Esophagus muscularis mucosa (tissue), 4 donors: ENCODE results near the gene FAM120AOS. TPM values are rescaled to one million over a fixed set of nuclear protein-coding genes. Genes with fewer than 3 reads are reported as not detected.

Source experiments
- DNase-seq: peaks from one replicate; pipeline ENCODE4 v3.0.0-alpha.2; 2017; ENCODE audit errors: extremely low spot score
- H3K27ac ChIP-seq, 4 donors: fragments of 200-600 bp; sonication (generic); replicated peaks in 1 of 4; 1 replicate in 3 of 4; 2 replicates in 1 of 4; pipeline ENCODE4 v1.5.1; 2016 to 2019; ENCODE audit warnings: mild to moderate bottlenecking in 1 of 4
- H3K27me3 ChIP-seq, 4 donors: fragments of 200-600 bp; sonication (generic); one replicate each; pipeline versions ENCODE4 v1.5.1 to v1.6.0; 2016 to 2019
- H3K36me3 ChIP-seq, 4 donors: fragments of 200-600 bp; sonication (generic); one replicate each; pipeline ENCODE4 v1.5.1; 2016 to 2019
- H3K4me1 ChIP-seq, 4 donors: fragments of 200-600 bp; sonication (generic); one replicate each; pipeline ENCODE4 v1.5.1; 2016 to 2019
- H3K4me3 ChIP-seq, 4 donors: fragments of 200-600 bp; sonication (generic); 1 replicate in 2 of 4; 2 replicates in 2 of 4; pipeline ENCODE4 v1.5.1; 2016 to 2019; ENCODE audit warnings: mild to moderate bottlenecking in 4 of 4, moderate library complexity in 1 of 4
- H3K9me3 ChIP-seq, 4 donors: fragments of 200-600 bp; sonication (generic); 1 replicate in 3 of 4; 2 replicates in 1 of 4; pipeline ENCODE4 v1.5.1; 2016 to 2019
- CTCF ChIP-seq, 3 experiments: fragments of 200-600 bp in 2 of 3; fragments of 450-650 bp in 1 of 3; sonication (generic) in 2 of 3; IDR thresholded peaks; one replicate each; pipeline ENCODE4 v1.5.1; 2017 to 2019; ENCODE audit warnings: antibody characterized with exemption in 3 of 3, mild to moderate bottlenecking in 2 of 3, moderate library complexity in 1 of 3
- EP300 ChIP-seq: sonication (generic); formaldehyde crosslinking; IDR thresholded peaks from one replicate; pipeline ENCODE4 v1.6.1; 2017; ENCODE audit warnings: antibody characterized with exemption
- POLR2A ChIP-seq: fragments of 450-650 bp; IDR thresholded peaks from one replicate; pipeline ENCODE4 v1.6.1; 2017; ENCODE audit warnings: antibody characterized with exemption, moderate library complexity, mild to moderate bottlenecking, low read depth
- POLR2AphosphoS5 ChIP-seq, 2 donors: sonication (generic); formaldehyde crosslinking; IDR thresholded peaks; one replicate each; pipeline ENCODE4 v1.6.1; 2017; ENCODE audit warnings: antibody characterized with exemption in 2 of 2
- WGBS: methylation state at CpG from one replicate; pipeline ENCODE4 v1.1.5; 2018; 5-methylcytosine and 5-hydroxymethylcytosine counted together
- intact Hi-C: fragments of 100-400 bp; cut with DNase I; formaldehyde crosslinking; loops from one replicate; pipeline ENCODE4 v1.15.1; 2023
- total RNA-seq, 4 donors: library from RNA; depleted of rRNA; stranded (reverse); fragments of >200 nt; gene quantifications; one replicate each; pipeline versions ENCODE4 v1.1.0 to v1.2.1, GENCODE V29; 2016

The FAM120AOS gene
- total RNA-seq, 4 donors from 2014 or later: 51.7 to 63.6 (median 55.3) TPM

DNA sequence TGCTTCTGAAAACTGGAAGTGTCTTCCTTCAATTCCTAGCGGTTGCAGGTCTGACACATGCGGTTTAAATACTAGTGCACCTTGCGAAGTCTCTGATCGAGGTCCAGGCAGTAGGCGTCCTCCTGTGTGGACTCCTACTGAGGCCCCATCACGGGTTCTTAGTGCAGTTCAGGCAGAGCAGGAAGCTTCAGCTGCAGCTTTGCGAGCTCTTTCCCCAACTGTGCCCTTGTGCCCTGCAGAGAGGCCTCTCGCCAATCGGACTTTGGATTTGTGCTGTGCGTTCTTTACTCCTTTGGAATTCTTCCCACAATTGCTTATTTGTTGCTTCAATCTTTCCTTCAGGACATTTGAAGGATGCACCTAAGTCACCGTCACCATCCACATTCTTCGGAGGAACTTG is 40.6 kb upstream of the FAM120AOS start:
- WGBS: 96% methylated on average over 12 of the region's 12 CpGs
- Histone ChIP-seq H3K4me1 (peaks cover 20 to 31% (median 27%) of the 10 kb centered on the region in 4 donors), H3K9me3 (no peaks in the 10 kb centered on the region), H3K27me3 (no peaks in the 10 kb centered on the region), H3K4me3 (no peak overlapping the region), H3K27ac (no peak overlapping the region), H3K36me3 (peaks cover 17 to 51% (median 40%) of the 10 kb centered on the region in 4 donors)
- intact Hi-C loops: no loop called here
- no peak for TF ChIP-seq POLR2AphosphoS5 (IDR thresholded peaks at IDR 0.05)
- no peak for TF ChIP-seq POLR2A
- TF ChIP-seq CTCF (IDR thresholded peaks at IDR 0.05): no peak
- no peak for TF ChIP-seq EP300
- no peak for DNase-seq

DNA sequence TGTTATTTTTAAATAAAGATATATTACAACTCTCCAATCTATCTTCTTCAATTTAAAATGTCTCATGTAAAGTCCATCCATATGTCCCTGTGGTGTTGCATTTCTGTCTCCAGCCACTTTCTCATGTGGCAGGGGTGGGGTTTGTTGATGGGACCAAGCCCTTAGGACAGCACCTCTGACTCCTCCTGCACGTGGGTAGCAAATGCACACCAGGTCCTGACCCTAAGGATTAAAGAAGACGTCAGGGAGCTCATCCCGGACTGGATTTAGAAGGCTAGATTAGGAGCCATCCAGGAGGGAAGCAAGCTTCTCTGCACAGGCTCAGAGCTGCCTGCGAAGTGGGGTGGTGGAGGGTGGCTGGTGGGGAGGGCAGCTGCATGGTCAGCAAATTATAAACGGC is 38.9 kb upstream of the FAM120AOS start:
- TF ChIP-seq POLR2A (no peak), EP300 (no peak), POLR2AphosphoS5 (IDR thresholded peaks at IDR 0.05) (no peak), CTCF (IDR thresholded peaks at IDR 0.05) (no peak)
- DNase-seq: no peak
- H3K36me3 ChIP-seq: peaks cover 7 to 40% (median 29%) of the 10 kb centered on the region in 4 donors
- no peak overlapping the region for H3K4me3 ChIP-seq
- H3K27me3 ChIP-seq: no peaks in the 10 kb centered on the region
- WGBS: 57% methylated on average over 5 of the region's 5 CpGs
- H3K27ac ChIP-seq: no peak overlapping the region
- intact Hi-C loops: no loop called here
- H3K9me3 ChIP-seq: no peaks in the 10 kb centered on the region
- H3K4me1 ChIP-seq: peaks cover 20 to 40% (median 27%) of the 10 kb centered on the region in 4 donors

DNA sequence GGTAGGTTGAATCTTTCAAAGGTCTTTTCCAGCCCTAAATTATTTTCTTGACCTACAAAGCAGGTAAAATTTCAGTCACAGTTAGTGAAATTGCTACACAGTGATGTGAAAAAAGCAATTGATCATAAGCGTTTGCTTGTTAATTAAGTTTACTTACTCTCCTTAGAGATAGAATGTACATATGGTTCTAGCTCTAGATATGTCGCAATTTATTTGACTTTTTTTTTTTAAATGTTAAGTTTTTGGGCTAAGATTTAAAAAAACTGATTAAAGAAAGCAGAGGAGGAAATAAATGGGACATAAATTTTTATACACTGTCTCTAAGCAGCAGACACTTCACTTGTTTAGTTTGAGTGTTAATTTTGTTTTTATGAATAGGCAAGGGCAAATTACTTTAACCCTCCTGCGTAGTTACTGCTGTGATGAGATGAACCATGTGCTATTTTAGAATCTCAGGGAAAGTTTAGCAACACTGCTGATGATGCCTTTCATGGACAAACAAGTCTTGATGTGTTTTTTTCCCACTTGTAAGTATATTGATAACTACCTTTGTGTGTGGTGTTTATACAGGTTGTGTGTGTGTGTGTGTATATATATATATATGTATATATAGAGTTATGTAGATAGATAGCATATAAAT is 38.3 kb upstream of the FAM120AOS start:
- intact Hi-C loops: no loop called here
- no peak overlapping the region for H3K27ac ChIP-seq
- H3K36me3 ChIP-seq: peaks cover 6 to 34% (median 23%) of the 10 kb centered on the region in 4 donors
- 78% methylated on average over 3 of the region's 3 CpGs for WGBS
- DNase-seq: no peak
- TF ChIP-seq CTCF (IDR thresholded peaks at IDR 0.05): no peak
- no peak for TF ChIP-seq POLR2AphosphoS5 (IDR thresholded peaks at IDR 0.05)
- TF ChIP-seq EP300: no peak
- no peak for TF ChIP-seq POLR2A
- no peaks in the 10 kb centered on the region for H3K9me3 ChIP-seq
- no peak overlapping the region for H3K4me3 ChIP-seq
- H3K4me1 ChIP-seq: peaks cover 25 to 42% (median 29%) of the 10 kb centered on the region in 4 donors
- H3K27me3 ChIP-seq: no peaks in the 10 kb centered on the region

GRCh38 chr9:93488244-93488643 is 34.9 kb upstream of the FAM120AOS start:
- H3K9me3 ChIP-seq: no peaks in the 10 kb centered on the region
- intact Hi-C loops: no loop called here
- peaks cover 0 to 28% (median 11%) of the 10 kb centered on the region in 4 donors for H3K36me3 ChIP-seq
- H3K27ac ChIP-seq: no peak overlapping the region
- no peak overlapping the region for H3K4me3 ChIP-seq
- no peak for DNase-seq
- H3K4me1 ChIP-seq: peaks cover 20 to 63% (median 38%) of the 10 kb centered on the region in 4 donors
- H3K27me3 ChIP-seq: no peaks in the 10 kb centered on the region
- 87% methylated on average over 5 of the region's 5 CpGs for WGBS
- TF ChIP-seq POLR2A (no peak), EP300 (no peak), CTCF (IDR thresholded peaks at IDR 0.05) (no peak), POLR2AphosphoS5 (IDR thresholded peaks at IDR 0.05) (no peak)
